Endothelial cell of umbilical vein (primary cell): ENCODE data around the gene PSAT1. TPM values are rescaled to one million over a fixed set of nuclear protein-coding genes. Genes with fewer than 3 reads are reported as not detected.

ENCODE experiments used
- BruUV-seq: library from RNA; stranded (reverse); fragments of 400-500 nt; replicated peaks from 2 replicates; lab custom pipeline; 2021; lab: Mats Ljungman, UMichigan
- CTCF ChIA-PET: fragments of 300-600, 350-600 bp; sonication (Branson Sonifier 250); formaldehyde crosslinking; loops from one replicate; lab custom pipeline; 2021; ENCODE audit warnings: antibody characterized with exemption, inconsistent platforms; lab: Charles Lee
- POLR2A ChIA-PET: fragments of 300-600, 350-600 bp; sonication (Branson Sonifier 250); formaldehyde crosslinking; loops from one replicate; lab custom pipeline; 2021; ENCODE audit warnings: antibody characterized with exemption, inconsistent platforms; lab: Charles Lee
- DNase-seq: peaks from one replicate; pipeline ENCODE4 v3.0.0-alpha.2; 2011; ENCODE audit warnings: low read depth, low spot score
- FAIRE-seq: peaks from 2 replicates; lab custom pipeline; 2011; peaks lifted over from hg19 to GRCh38; lab: Jason Lieb, UNC
- H2AFZ ChIP-seq: 2 replicates; pipeline ENCODE4 v1.6.0; 2012; ENCODE audit warnings: low read depth, low read length, control low read depth, inconsistent platforms
- H3K27ac ChIP-seq: 2 replicates; pipeline ENCODE4 v1.5.1; 2011; ENCODE audit warnings: low read depth, mild to moderate bottlenecking, control low read depth, low read length, moderate library complexity; ENCODE audit not compliant: insufficient read depth
- H3K27me3 ChIP-seq, 2 experiments: 2 replicates each; pipeline versions ENCODE4 v1.6.0 to v1.6.1; 2011; ENCODE audit warnings: low read length in 2 of 2, mixed read lengths in 1 of 2; ENCODE audit not compliant: control insufficient read depth in 2 of 2, insufficient read depth in 2 of 2
- H3K36me3 ChIP-seq, 2 experiments: 2 replicates in 1 of 2; 3 replicates in 1 of 2; pipeline ENCODE4 v1.5.1; 2011; ENCODE audit warnings: low read length in 2 of 2, mild to moderate bottlenecking in 1 of 2, moderate library complexity in 1 of 2; ENCODE audit not compliant: control insufficient read depth in 2 of 2, insufficient read depth in 2 of 2; ENCODE audit errors: extremely low read depth in 1 of 2
- H3K4me1 ChIP-seq: 3 replicates; pipeline ENCODE4 v1.5.1; 2011; ENCODE audit warnings: mild to moderate bottlenecking, low read length; ENCODE audit not compliant: control insufficient read depth, insufficient read depth; ENCODE audit errors: extremely low read depth
- H3K4me2 ChIP-seq: 2 replicates; pipeline ENCODE4 v1.6.1; 2011; ENCODE audit warnings: low read length, control low read depth, mixed read lengths; ENCODE audit not compliant: insufficient read depth
- H3K4me3 ChIP-seq, 3 experiments: fragments of 200-600 bp in 1 of 3; sonication (generic), shearing (Covaris generic) in 1 of 3; replicated peaks in 1 of 3; 2 replicates each; pipeline ENCODE4 v1.5.1; 2011 to 2016; ENCODE audit warnings: control low read depth in 3 of 3, low read length in 3 of 3, mild to moderate bottlenecking in 2 of 3, inconsistent platforms in 1 of 3, low read depth in 1 of 3, moderate library complexity in 1 of 3; ENCODE audit not compliant: insufficient read depth in 1 of 3
- H3K79me2 ChIP-seq: 2 replicates; pipeline ENCODE4 v1.6.0; 2012; ENCODE audit warnings: low read length, inconsistent platforms; ENCODE audit not compliant: control insufficient read depth, insufficient read depth
- H3K9ac ChIP-seq: replicated peaks from 2 replicates; pipeline ENCODE3; 2011; ENCODE audit warnings: low read length, control low read depth; ENCODE audit not compliant: insufficient read depth; ENCODE audit errors: extremely low read depth
- H3K9me1 ChIP-seq: replicated peaks from 3 replicates; pipeline ENCODE4 v1.6.0; 2011; ENCODE audit warnings: mild to moderate bottlenecking, low read length; ENCODE audit not compliant: control insufficient read depth, insufficient read depth; ENCODE audit errors: extremely low read depth
- H3K9me3 ChIP-seq: replicated peaks from 2 replicates; pipeline ENCODE4 v1.5.1; 2012; ENCODE audit warnings: low read length, inconsistent platforms; ENCODE audit not compliant: control insufficient read depth, insufficient read depth
- H4K20me1 ChIP-seq: replicated peaks from 2 replicates; pipeline ENCODE3; 2011; ENCODE audit warnings: mild to moderate bottlenecking, low read length; ENCODE audit not compliant: control insufficient read depth, insufficient read depth; ENCODE audit errors: extremely low read depth
- EZH2 ChIP-seq: IDR thresholded peaks from 2 replicates; pipeline ENCODE4 v1.6.1; 2012; ENCODE audit warnings: borderline replicate concordance, low read depth, mild to moderate bottlenecking, moderate library complexity, low read length, inconsistent platforms; ENCODE audit not compliant: severe bottlenecking
- FOS ChIP-seq: IDR thresholded peaks from 2 replicates; pipeline ENCODE4 v1.6.1; 2011; ENCODE audit warnings: mild to moderate bottlenecking, low read length, moderate library complexity, borderline replicate concordance; ENCODE audit not compliant: insufficient read depth
- GATA2 ChIP-seq: IDR thresholded peaks from 2 replicates; pipeline ENCODE4 v1.7.0; 2011; ENCODE audit warnings: low read depth, mild to moderate bottlenecking, moderate library complexity, mixed read lengths, low read length; ENCODE audit not compliant: insufficient read length, insufficient read depth
- JUN ChIP-seq: IDR thresholded peaks from 2 replicates; pipeline ENCODE4 v1.6.1; 2011; ENCODE audit warnings: borderline replicate concordance, low read depth; ENCODE audit not compliant: insufficient read length, insufficient read depth
- MYC ChIP-seq: IDR thresholded peaks from one replicate; pipeline ENCODE4 v1.6.1; 2011; ENCODE audit warnings: mild to moderate bottlenecking, low read depth, low read length
- POLR2A ChIP-seq: IDR thresholded peaks from 2 replicates; pipeline ENCODE4 v1.6.1; 2012; ENCODE audit warnings: low read depth, mild to moderate bottlenecking, control low read depth, low read length
- POLR2AphosphoS5 ChIP-seq: IDR thresholded peaks from 2 replicates; pipeline ENCODE4 v1.6.1; 2012; ENCODE audit warnings: low read depth, mild to moderate bottlenecking, control low read depth, low read length, moderate library complexity; ENCODE audit not compliant: insufficient read depth
- dilution Hi-C: fragments of 300-500 bp; cut with MboI; formaldehyde crosslinking; loops from one replicate; pipeline ENCODE4 v1.15.0; 2019; ENCODE audit warnings: low sequenced_read_pairs; ENCODE audit not compliant: extremely low pct_ligation_motif_present
- intact Hi-C: fragments of 100-400 bp; cut with micrococcal nuclease; formaldehyde crosslinking; loops from one replicate; pipeline ENCODE4 v1.10.0; 2022
- polyA plus RNA-seq, 4 experiments: library from polyadenylated mRNA; depleted of rRNA in 3 of 4; stranded (reverse) in 3 of 4; unstranded in 1 of 4; fragments of >200 nt; gene quantifications; 2 replicates each; pipeline versions ENCODE4 v1.2.1 to v1.2.3, GENCODE V29; 2011 to 2012; ENCODE audit warnings: missing spikeins in 1 of 4
- total RNA-seq: library from RNA; stranded (reverse); gene quantifications from 2 replicates; pipeline ENCODE4 v1.2.3, GENCODE V29; 2021
- TF ChIP-seq, protein P1 (sequence below): IDR thresholded peaks from 2 replicates; pipeline ENCODE4 v1.6.1; 2011; ENCODE audit not compliant: insufficient read depth, insufficient read length
- TF ChIP-seq, protein P2 (sequence below), 2 donors: IDR thresholded peaks; 1 replicate in 1 of 2; 2 replicates in 1 of 2; pipeline ENCODE4 v1.5.1; 2011; ENCODE audit warnings: low read length in 2 of 2, mild to moderate bottlenecking in 2 of 2, moderate library complexity in 2 of 2, control low read depth in 1 of 2, inconsistent platforms in 1 of 2, low read depth in 1 of 2; ENCODE audit not compliant: insufficient read depth in 1 of 2; ENCODE audit errors: extremely low read depth in 1 of 2

Gene PSAT1
- total and polyA plus RNA-seq, 2 donors (not counting 3 experiments of a cell fraction or from before 2014, with no cell fraction given), result 19.1 to 47.3 TPM

DNA sequence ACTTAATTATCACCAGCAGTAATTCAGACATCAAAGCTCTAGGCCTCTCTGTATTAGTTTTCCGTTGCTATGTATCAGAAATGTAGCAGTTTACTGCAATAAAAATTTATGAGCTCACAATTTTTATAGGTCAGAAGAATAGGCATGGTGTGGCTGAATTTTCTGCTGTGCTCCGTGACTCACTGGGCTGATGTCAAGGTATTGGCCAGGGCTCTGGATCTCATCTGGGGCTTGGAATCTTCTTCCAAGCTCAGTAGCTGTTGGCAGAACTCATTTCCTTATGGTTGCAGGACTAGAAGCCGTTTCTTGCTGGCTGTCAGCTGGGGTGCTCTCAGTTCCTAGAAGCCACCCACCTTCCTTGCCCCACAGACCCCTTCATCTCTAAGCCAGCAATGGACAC lies 66.3 kb downstream of the PSAT1 start:
- intact Hi-C loops, result no loop called here
- DNase-seq, result no peak
- Histone ChIP-seq H4K20me1 (no peaks in the 10 kb centered on the region), H3K4me1 (no peaks in the 10 kb centered on the region), H3K9me3 (no peaks in the 10 kb centered on the region), H2AFZ (no peak overlapping the region), H3K9ac (no peak overlapping the region), H3K27ac (no peak overlapping the region), H3K4me3 (no peak overlapping the region), H3K4me2 (no peak overlapping the region), H3K36me3 (no peaks in the 10 kb centered on the region), H3K9me1 (no peaks in the 10 kb centered on the region), H3K27me3 (peaks cover 0 to 3% of the 10 kb centered on the region in 2 experiments), H3K79me2 (no peaks in the 10 kb centered on the region)
- BruUV-seq, result no TSS peak
- ChIA-PET POLR2A (no interaction called here), CTCF (interaction anchor here (0.8 to 4.5 kb wide), 4 partner anchors 7 to 124 kb away, joined by 3 to 23 read pairs (median 4); no protein-coding TSS in a partner anchor)
- FAIRE-seq, result no peak
- TF ChIP-seq, protein P1, sequence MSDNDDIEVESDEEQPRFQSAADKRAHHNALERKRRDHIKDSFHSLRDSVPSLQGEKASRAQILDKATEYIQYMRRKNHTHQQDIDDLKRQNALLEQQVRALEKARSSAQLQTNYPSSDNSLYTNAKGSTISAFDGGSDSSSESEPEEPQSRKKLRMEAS, result no peak
- no peak for TF ChIP-seq EZH2
- TF ChIP-seq POLR2AphosphoS5, result no peak
- no peak for TF ChIP-seq POLR2A
- no peak for TF ChIP-seq MYC
- no peak for TF ChIP-seq GATA2
- TF ChIP-seq, protein P2, sequence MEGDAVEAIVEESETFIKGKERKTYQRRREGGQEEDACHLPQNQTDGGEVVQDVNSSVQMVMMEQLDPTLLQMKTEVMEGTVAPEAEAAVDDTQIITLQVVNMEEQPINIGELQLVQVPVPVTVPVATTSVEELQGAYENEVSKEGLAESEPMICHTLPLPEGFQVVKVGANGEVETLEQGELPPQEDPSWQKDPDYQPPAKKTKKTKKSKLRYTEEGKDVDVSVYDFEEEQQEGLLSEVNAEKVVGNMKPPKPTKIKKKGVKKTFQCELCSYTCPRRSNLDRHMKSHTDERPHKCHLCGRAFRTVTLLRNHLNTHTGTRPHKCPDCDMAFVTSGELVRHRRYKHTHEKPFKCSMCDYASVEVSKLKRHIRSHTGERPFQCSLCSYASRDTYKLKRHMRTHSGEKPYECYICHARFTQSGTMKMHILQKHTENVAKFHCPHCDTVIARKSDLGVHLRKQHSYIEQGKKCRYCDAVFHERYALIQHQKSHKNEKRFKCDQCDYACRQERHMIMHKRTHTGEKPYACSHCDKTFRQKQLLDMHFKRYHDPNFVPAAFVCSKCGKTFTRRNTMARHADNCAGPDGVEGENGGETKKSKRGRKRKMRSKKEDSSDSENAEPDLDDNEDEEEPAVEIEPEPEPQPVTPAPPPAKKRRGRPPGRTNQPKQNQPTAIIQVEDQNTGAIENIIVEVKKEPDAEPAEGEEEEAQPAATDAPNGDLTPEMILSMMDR (IDR thresholded peaks at IDR 0.05; ENCODE audit: extremely low read depth in 1 of 2, insufficient read depth in 1 of 2, low read depth in 1 of 2, low read length in 2 of 2), result no peak
- TF ChIP-seq JUN, result no peak
- no peak for TF ChIP-seq FOS
- dilution Hi-C loops, result no loop called here
